WTC11 (cell line): ENCODE results near the gene BCO2. TPM values are rescaled to one million over a fixed set of nuclear protein-coding genes. Genes with fewer than 3 reads are reported as not detected.

ENCODE experiments used
- ATAC-seq: fragments of 200-7000 bp; cut with Tn5 transposase; 2 replicates; pipeline ENCODE4 v1.10.0; 2021; ENCODE audit warnings: mild to moderate bottlenecking, moderate library complexity
- CTCF ChIA-PET: fragments of 300-600 bp; sonication (Branson Sonifier 250); formaldehyde crosslinking; loops from one replicate; lab custom pipeline; 2021; ENCODE audit warnings: antibody characterized with exemption; lab: Charles Lee
- POLR2A ChIA-PET: fragments of 350-600 bp; sonication (Branson Sonifier 250); formaldehyde crosslinking; loops from one replicate; lab custom pipeline; 2021; ENCODE audit warnings: antibody characterized with exemption; lab: Charles Lee
- DNase-seq: peaks from one replicate; pipeline ENCODE4 v3.0.0; 2021; ENCODE audit warnings: low spot score
- H3K27ac Mint-ChIP-seq: 2 replicates; pipeline ENCODE4 v1.8.0; 2021; ENCODE audit warnings: mixed read lengths
- H3K27me3 Mint-ChIP-seq: 2 replicates; pipeline ENCODE4 v1.8.0; 2021; ENCODE audit warnings: low read depth, mild to moderate bottlenecking, moderate library complexity, mixed read lengths
- H3K36me3 Mint-ChIP-seq: 2 replicates; pipeline ENCODE4 v1.8.0; 2021; ENCODE audit warnings: mixed read lengths
- H3K4me1 Mint-ChIP-seq: 2 replicates; pipeline ENCODE4 v1.8.0; 2022; ENCODE audit warnings: mixed read lengths
- H3K4me3 Mint-ChIP-seq: 2 replicates; pipeline ENCODE4 v1.8.0; 2021; ENCODE audit warnings: mild to moderate bottlenecking, moderate library complexity, mixed read lengths
- H3K9me3 Mint-ChIP-seq: 2 replicates; pipeline ENCODE4 v1.8.0; 2021; ENCODE audit warnings: mixed read lengths
- ELF4 ChIP-seq: sonication (generic); formaldehyde crosslinking; IDR thresholded peaks from 2 replicates; pipeline ENCODE4 v1.8.1; 2022; ENCODE audit warnings: low read depth, mild to moderate bottlenecking, moderate library complexity, missing genetic modification reagents
- ETV6 ChIP-seq: sonication (generic); formaldehyde crosslinking; IDR thresholded peaks from 2 replicates; pipeline ENCODE4 v1.8.1; 2022; ENCODE audit warnings: mild to moderate bottlenecking, missing genetic modification reagents
- IRF2 ChIP-seq: sonication (generic); formaldehyde crosslinking; IDR thresholded peaks from 2 replicates; pipeline ENCODE4 v1.8.0; 2022; ENCODE audit warnings: low read depth, missing genetic modification reagents, borderline replicate concordance
- JUN ChIP-seq: sonication (generic); formaldehyde crosslinking; IDR thresholded peaks from 2 replicates; pipeline ENCODE4 v1.8.0; 2023; ENCODE audit warnings: mild to moderate bottlenecking, missing genetic modification reagents
- KAT7 ChIP-seq: sonication (generic); formaldehyde crosslinking; IDR thresholded peaks from 2 replicates; pipeline ENCODE4 v1.8.1; 2023; ENCODE audit warnings: missing genetic modification reagents, mild to moderate bottlenecking, borderline replicate concordance
- NR1H2 ChIP-seq: sonication (generic); formaldehyde crosslinking; IDR thresholded peaks from 2 replicates; pipeline ENCODE4 v1.9.0; 2021; ENCODE audit warnings: mild to moderate bottlenecking, moderate library complexity, missing genetic modification reagents
- NR2C2 ChIP-seq: sonication (generic); formaldehyde crosslinking; IDR thresholded peaks from 2 replicates; pipeline ENCODE4 v1.8.0; 2022; ENCODE audit warnings: mild to moderate bottlenecking, missing genetic modification reagents
- PRRX2 ChIP-seq: fragments of 250-450 bp; sonication (Bioruptor Pico); IDR thresholded peaks from 2 replicates; pipeline ENCODE4 v1.8.0; 2021; ENCODE audit warnings: mild to moderate bottlenecking
- SMAD3 ChIP-seq: sonication (generic); formaldehyde crosslinking; IDR thresholded peaks from 2 replicates; pipeline ENCODE4 v1.8.0; 2022; ENCODE audit warnings: missing genetic modification reagents, mild to moderate bottlenecking, borderline replicate concordance
- SOX15 ChIP-seq: fragments of 250-450 bp; sonication (Bioruptor Pico); IDR thresholded peaks from 2 replicates; pipeline ENCODE4 v1.9.0; 2021; ENCODE audit warnings: mild to moderate bottlenecking
- SP1 ChIP-seq: sonication (generic); formaldehyde crosslinking; conservative IDR thresholded peaks from 2 replicates; pipeline ENCODE4 v1.8.1; 2022; ENCODE audit warnings: missing genetic modification reagents
- TEAD4 ChIP-seq: sonication (generic); formaldehyde crosslinking; IDR thresholded peaks from 2 replicates; pipeline ENCODE4 v1.8.0; 2022; ENCODE audit warnings: mild to moderate bottlenecking, missing genetic modification reagents
- ZNF232 ChIP-seq: sonication (generic); formaldehyde crosslinking; IDR thresholded peaks from 2 replicates; pipeline ENCODE4 v1.8.0; 2022; ENCODE audit warnings: mild to moderate bottlenecking, missing genetic modification reagents
- ZNF416 ChIP-seq: fragments of 250-450 bp; sonication (Bioruptor Pico); IDR thresholded peaks from 2 replicates; pipeline ENCODE4 v1.9.0; 2021; ENCODE audit warnings: mild to moderate bottlenecking, inconsistent platforms
- ZNF671 ChIP-seq: fragments of 250-450 bp; sonication (Bioruptor Pico); IDR thresholded peaks from 2 replicates; pipeline ENCODE4 v1.8.0; 2021; ENCODE audit warnings: mild to moderate bottlenecking
- total RNA-seq: library from RNA; stranded (reverse); gene quantifications from 3 replicates; pipeline ENCODE4 v1.2.3, GENCODE V29; 2021
- TF ChIP-seq, protein P1 (sequence below): fragments of 250-450 bp; sonication (Bioruptor Pico); IDR thresholded peaks from 2 replicates; pipeline ENCODE4 v1.8.0; 2021; ENCODE audit warnings: mild to moderate bottlenecking
- TF ChIP-seq, protein P2 (sequence below): sonication (generic); formaldehyde crosslinking; IDR thresholded peaks from 2 replicates; pipeline ENCODE4 v1.8.0; 2022; ENCODE audit warnings: mild to moderate bottlenecking, missing genetic modification reagents
- TF ChIP-seq, protein P3 (sequence below): sonication (generic); formaldehyde crosslinking; IDR thresholded peaks from 2 replicates; pipeline ENCODE4 v1.8.0; 2023; ENCODE audit warnings: missing genetic modification reagents
- TF ChIP-seq, protein P4 (sequence below): sonication (generic); formaldehyde crosslinking; IDR thresholded peaks from 2 replicates; pipeline ENCODE4 v1.8.1; 2023; ENCODE audit warnings: mild to moderate bottlenecking, missing genetic modification reagents
- TF ChIP-seq, protein P5 (sequence below): sonication (generic); formaldehyde crosslinking; conservative IDR thresholded peaks from 2 replicates; pipeline ENCODE4 v1.8.1; 2022; ENCODE audit warnings: mild to moderate bottlenecking, missing genetic modification reagents
- TF ChIP-seq, protein P6 (sequence below): sonication (generic); formaldehyde crosslinking; IDR thresholded peaks from 2 replicates; pipeline ENCODE4 v1.8.0; 2022; ENCODE audit warnings: mild to moderate bottlenecking, missing genetic modification reagents
- TF ChIP-seq, protein P7 (sequence below): sonication (generic); formaldehyde crosslinking; IDR thresholded peaks from 2 replicates; pipeline ENCODE4 v1.8.1; 2023; ENCODE audit warnings: mild to moderate bottlenecking, moderate library complexity, missing genetic modification reagents

BCO2 gene
- total RNA-seq, 1 experiment from 2014 or later: 1.0 TPM

DNA sequence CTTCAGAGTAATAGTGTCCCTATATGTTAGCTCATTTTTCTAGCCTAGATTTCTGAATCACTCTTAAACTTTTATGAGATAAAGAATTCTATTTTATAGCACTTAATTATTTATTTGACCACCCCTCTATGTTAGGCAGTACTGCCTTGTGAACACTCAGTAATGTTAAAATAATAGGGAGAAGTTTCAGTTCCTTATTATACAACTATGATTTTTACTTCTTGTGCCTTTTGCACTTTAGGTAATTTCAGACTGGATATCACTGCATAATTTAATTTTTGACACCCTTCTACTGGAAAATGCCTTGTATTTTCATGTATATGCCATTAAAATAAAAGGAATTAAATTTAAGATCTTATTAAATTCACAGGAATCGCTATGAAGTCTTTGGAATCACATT is 3.1 kb downstream of the BCO2 start:
- Mint-ChIP-seq H3K27ac (no peak overlapping the region), H3K27me3 (no peaks in the 10 kb centered on the region; the same call in 1 of the 2 replicates), H3K36me3 (no peaks in the 10 kb centered on the region; the same call in 1 of the 2 replicates), H3K4me3 (no peak overlapping the region), H3K4me1 (no peaks in the 10 kb centered on the region), H3K9me3 (peaks cover 3% of the 10 kb centered on the region)
- ATAC-seq (no peak), DNase-seq (no peak)
- TF ChIP-seq, protein P1, sequence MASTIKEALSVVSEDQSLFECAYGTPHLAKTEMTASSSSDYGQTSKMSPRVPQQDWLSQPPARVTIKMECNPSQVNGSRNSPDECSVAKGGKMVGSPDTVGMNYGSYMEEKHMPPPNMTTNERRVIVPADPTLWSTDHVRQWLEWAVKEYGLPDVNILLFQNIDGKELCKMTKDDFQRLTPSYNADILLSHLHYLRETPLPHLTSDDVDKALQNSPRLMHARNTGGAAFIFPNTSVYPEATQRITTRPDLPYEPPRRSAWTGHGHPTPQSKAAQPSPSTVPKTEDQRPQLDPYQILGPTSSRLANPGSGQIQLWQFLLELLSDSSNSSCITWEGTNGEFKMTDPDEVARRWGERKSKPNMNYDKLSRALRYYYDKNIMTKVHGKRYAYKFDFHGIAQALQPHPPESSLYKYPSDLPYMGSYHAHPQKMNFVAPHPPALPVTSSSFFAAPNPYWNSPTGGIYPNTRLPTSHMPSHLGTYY (CRISPR knock-in tag): no peak
- TF ChIP-seq IRF2 (CRISPR knock-in tag): no peak
- no peak for TF ChIP-seq SOX15 (CRISPR knock-in tag)
- TF ChIP-seq, protein P2, sequence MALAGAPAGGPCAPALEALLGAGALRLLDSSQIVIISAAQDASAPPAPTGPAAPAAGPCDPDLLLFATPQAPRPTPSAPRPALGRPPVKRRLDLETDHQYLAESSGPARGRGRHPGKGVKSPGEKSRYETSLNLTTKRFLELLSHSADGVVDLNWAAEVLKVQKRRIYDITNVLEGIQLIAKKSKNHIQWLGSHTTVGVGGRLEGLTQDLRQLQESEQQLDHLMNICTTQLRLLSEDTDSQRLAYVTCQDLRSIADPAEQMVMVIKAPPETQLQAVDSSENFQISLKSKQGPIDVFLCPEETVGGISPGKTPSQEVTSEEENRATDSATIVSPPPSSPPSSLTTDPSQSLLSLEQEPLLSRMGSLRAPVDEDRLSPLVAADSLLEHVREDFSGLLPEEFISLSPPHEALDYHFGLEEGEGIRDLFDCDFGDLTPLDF (CRISPR knock-in tag): no peak
- no peak for TF ChIP-seq PRRX2 (CRISPR knock-in tag)
- TF ChIP-seq SMAD3 (CRISPR knock-in tag): no peak
- no peak for TF ChIP-seq ELF4
- ChIA-PET POLR2A (no interaction called here), CTCF (interaction anchor here (0.7 kb wide), 2 partner anchors 174 to 1277 kb away, joined by 4 to 6 read pairs; no protein-coding TSS in a partner anchor)

DNA sequence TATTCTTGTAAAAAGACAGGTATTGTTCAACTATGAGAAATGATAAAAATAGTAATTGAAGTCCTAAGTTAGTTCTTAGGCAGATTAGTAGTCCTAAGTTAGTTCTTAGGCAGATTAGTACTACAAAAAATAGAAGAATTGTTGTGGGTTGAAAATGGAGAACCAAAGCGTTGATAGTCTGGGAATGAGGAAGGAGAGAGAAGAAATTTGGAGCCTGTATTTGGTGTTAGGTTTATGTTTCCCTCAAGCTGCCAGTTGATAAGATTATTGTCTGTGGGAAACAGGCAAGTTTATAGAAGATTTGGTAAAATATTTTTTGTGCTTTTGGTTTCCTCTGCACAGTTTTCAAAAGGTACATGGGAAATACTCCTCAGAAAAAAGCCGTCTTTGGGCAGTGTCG is 3.6 kb downstream of the BCO2 start:
- no peaks in the 10 kb centered on the region; the same call in 1 of the 2 replicates for H3K27me3 Mint-ChIP-seq
- peaks cover 8% of the 10 kb centered on the region for H3K9me3 Mint-ChIP-seq
- H3K36me3 Mint-ChIP-seq: no peaks in the 10 kb centered on the region; the same call in 1 of the 2 replicates
- CTCF ChIA-PET: interaction anchor here (0.5 kb wide), 1 partner anchor 65 kb away, joined by 3 read pairs; no protein-coding TSS in a partner anchor
- H3K4me3 Mint-ChIP-seq: no peak overlapping the region
- DNase-seq (no peak), ATAC-seq (no peak)
- POLR2A ChIA-PET: no interaction called here
- H3K4me1 Mint-ChIP-seq: no peaks in the 10 kb centered on the region
- H3K27ac Mint-ChIP-seq: no peak overlapping the region
- TF ChIP-seq ZNF416 (CRISPR knock-in tag) (no peak), ZNF232 (no peak), KAT7 (CRISPR knock-in tag) (no peak), JUN (no peak)
- TF ChIP-seq, protein P3, sequence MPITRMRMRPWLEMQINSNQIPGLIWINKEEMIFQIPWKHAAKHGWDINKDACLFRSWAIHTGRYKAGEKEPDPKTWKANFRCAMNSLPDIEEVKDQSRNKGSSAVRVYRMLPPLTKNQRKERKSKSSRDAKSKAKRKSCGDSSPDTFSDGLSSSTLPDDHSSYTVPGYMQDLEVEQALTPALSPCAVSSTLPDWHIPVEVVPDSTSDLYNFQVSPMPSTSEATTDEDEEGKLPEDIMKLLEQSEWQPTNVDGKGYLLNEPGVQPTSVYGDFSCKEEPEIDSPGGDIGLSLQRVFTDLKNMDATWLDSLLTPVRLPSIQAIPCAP (CRISPR knock-in tag): no peak
- TF ChIP-seq, protein P4, sequence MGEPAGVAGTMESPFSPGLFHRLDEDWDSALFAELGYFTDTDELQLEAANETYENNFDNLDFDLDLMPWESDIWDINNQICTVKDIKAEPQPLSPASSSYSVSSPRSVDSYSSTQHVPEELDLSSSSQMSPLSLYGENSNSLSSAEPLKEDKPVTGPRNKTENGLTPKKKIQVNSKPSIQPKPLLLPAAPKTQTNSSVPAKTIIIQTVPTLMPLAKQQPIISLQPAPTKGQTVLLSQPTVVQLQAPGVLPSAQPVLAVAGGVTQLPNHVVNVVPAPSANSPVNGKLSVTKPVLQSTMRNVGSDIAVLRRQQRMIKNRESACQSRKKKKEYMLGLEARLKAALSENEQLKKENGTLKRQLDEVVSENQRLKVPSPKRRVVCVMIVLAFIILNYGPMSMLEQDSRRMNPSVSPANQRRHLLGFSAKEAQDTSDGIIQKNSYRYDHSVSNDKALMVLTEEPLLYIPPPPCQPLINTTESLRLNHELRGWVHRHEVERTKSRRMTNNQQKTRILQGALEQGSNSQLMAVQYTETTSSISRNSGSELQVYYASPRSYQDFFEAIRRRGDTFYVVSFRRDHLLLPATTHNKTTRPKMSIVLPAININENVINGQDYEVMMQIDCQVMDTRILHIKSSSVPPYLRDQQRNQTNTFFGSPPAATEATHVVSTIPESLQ (CRISPR knock-in tag): no peak
- TF ChIP-seq, protein P5, sequence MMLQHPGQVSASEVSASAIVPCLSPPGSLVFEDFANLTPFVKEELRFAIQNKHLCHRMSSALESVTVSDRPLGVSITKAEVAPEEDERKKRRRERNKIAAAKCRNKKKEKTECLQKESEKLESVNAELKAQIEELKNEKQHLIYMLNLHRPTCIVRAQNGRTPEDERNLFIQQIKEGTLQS: no peak
- TF ChIP-seq, protein P6, sequence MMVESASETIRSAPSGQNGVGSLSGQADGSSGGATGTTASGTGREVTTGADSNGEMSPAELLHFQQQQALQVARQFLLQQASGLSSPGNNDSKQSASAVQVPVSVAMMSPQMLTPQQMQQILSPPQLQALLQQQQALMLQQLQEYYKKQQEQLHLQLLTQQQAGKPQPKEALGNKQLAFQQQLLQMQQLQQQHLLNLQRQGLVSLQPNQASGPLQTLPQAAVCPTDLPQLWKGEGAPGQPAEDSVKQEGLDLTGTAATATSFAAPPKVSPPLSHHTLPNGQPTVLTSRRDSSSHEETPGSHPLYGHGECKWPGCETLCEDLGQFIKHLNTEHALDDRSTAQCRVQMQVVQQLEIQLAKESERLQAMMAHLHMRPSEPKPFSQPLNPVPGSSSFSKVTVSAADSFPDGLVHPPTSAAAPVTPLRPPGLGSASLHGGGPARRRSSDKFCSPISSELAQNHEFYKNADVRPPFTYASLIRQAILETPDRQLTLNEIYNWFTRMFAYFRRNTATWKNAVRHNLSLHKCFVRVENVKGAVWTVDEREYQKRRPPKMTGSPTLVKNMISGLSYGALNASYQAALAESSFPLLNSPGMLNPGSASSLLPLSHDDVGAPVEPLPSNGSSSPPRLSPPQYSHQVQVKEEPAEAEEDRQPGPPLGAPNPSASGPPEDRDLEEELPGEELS (CRISPR knock-in tag): no peak

DNA sequence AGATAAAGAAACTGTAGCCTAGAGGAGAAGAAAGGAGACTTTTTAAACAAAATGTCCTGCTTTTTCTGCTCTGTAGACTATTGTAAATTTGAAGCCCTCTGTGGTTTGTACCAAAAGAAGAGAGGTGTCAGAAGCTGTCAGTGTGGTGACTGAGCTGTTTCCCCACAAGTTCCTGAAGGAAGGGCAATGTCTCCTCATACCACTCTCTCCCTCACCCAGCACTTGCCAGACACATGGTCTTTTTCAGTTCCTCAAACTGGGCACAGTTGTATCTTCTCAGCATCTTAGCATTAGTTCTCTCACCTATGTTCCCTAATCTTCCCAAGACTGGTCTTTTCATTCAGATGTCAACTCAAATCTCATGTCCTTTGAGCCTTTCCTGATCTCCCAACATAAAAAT is 4.3 kb downstream of the BCO2 start:
- Mint-ChIP-seq H3K27ac (no peak overlapping the region), H3K27me3 (no peaks in the 10 kb centered on the region; the same call in 1 of the 2 replicates), H3K4me3 (no peak overlapping the region), H3K9me3 (peaks cover 8% of the 10 kb centered on the region), H3K4me1 (peaks cover under 1% of the 10 kb centered on the region), H3K36me3 (no peaks in the 10 kb centered on the region; the same call in 1 of the 2 replicates)
- ChIA-PET POLR2A (no interaction called here), CTCF (interaction anchor here (0.5 kb wide), 1 partner anchor 66 kb away, joined by 3 read pairs; no protein-coding TSS in a partner anchor)
- DNase-seq (no peak), ATAC-seq (no peak)
- TF ChIP-seq, protein P6 (CRISPR knock-in tag): no peak
- no peak for TF ChIP-seq NR1H2 (CRISPR knock-in tag)
- TF ChIP-seq TEAD4 (CRISPR knock-in tag): no peak
- TF ChIP-seq NR2C2 (CRISPR knock-in tag): no peak
- TF ChIP-seq, protein P7, sequence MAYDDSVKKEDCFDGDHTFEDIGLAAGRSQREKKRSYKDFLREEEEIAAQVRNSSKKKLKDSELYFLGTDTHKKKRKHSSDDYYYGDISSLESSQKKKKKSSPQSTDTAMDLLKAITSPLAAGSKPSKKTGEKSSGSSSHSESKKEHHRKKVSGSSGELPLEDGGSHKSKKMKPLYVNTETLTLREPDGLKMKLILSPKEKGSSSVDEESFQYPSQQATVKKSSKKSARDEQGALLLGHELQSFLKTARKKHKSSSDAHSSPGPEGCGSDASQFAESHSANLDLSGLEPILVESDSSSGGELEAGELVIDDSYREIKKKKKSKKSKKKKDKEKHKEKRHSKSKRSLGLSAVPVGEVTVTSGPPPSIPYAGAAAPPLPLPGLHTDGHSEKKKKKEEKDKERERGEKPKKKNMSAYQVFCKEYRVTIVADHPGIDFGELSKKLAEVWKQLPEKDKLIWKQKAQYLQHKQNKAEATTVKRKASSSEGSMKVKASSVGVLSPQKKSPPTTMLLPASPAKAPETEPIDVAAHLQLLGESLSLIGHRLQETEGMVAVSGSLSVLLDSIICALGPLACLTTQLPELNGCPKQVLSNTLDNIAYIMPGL (CRISPR knock-in tag): no peak
- no peak for TF ChIP-seq ETV6 (CRISPR knock-in tag)
- no peak for TF ChIP-seq SP1 (CRISPR knock-in tag)
- no peak for TF ChIP-seq ZNF671 (CRISPR knock-in tag)
